ENCODE results near the gene ERC2.

Gene ERC2

GRCh38 chr3:55474213-55474632, 994.0 kb downstream of the ERC2 start:
- Histone ChIP-seq H3K9ac (ENCODE audit: low read length) (no peak overlapping the region), H2AFZ (ENCODE audit: low read depth, low read length, severe bottlenecking) (no peak overlapping the region), H4K20me1 (ENCODE audit: low read depth, low read length) (no peaks in the 10 kb centered on the region), H3F3A (ENCODE audit: insufficient read depth) (no peaks in the 10 kb centered on the region), H3K4me3 (ENCODE audit: insufficient read depth, low read length, poor library complexity, severe bottlenecking) (no peak overlapping the region), H3K27me3 (ENCODE audit: low read length) (no peaks in the 10 kb centered on the region), H3K27ac (ENCODE audit: low read depth, low read length) (no peak overlapping the region), H3K36me3 (ENCODE audit: low read length) (no peaks in the 10 kb centered on the region), H3K9me2 (replicated peaks; ENCODE audit: insufficient read depth, low read length) (no peaks in the 10 kb centered on the region), H3K79me2 (ENCODE audit: insufficient read depth, low read length) (no peaks in the 10 kb centered on the region), H3K9me3 (ENCODE audit: insufficient read depth, low read length) (no peaks in the 10 kb centered on the region), H3K4me2 (ENCODE audit: low read depth, low read length, poor library complexity, severe bottlenecking) (no peak overlapping the region)
- TF ChIP-seq CTCF (IDR thresholded peaks at IDR 0.05; ENCODE audit: insufficient read depth, low read length, poor library complexity, severe bottlenecking) (no peak), EZH2phosphoT487 (conservative IDR thresholded peaks at IDR 0.05; ENCODE audit: low read length) (no peak)

- H3K27me3 ChIP-seq (ENCODE audit: low read length) = no peaks in the 10 kb centered on the region
- no peaks in the 10 kb centered on the region for H4K20me1 ChIP-seq (ENCODE audit: low read depth, low read length)
- no peaks in the 10 kb centered on the region for H3K79me2 ChIP-seq (ENCODE audit: insufficient read depth, low read length)
- no peak overlapping the region for H3K27ac ChIP-seq (ENCODE audit: low read depth, low read length)
- H3K36me3 ChIP-seq (ENCODE audit: low read length) = no peaks in the 10 kb centered on the region
- no peaks in the 10 kb centered on the region for H3K9me2 ChIP-seq (replicated peaks; ENCODE audit: insufficient read depth, low read length)
- TF ChIP-seq EZH2phosphoT487 (conservative IDR thresholded peaks at IDR 0.05; ENCODE audit: low read length) = no peak
- TF ChIP-seq CTCF (IDR thresholded peaks at IDR 0.05; ENCODE audit: insufficient read depth, low read length, poor library complexity, severe bottlenecking) = no peak
- no peak overlapping the region for H3K9ac ChIP-seq (ENCODE audit: low read length)
- no peaks in the 10 kb centered on the region for H3K9me3 ChIP-seq (ENCODE audit: insufficient read depth, low read length)
- no peaks in the 10 kb centered on the region for H3F3A ChIP-seq (ENCODE audit: insufficient read depth)
- no peak overlapping the region for H3K4me2 ChIP-seq (ENCODE audit: low read depth, low read length, poor library complexity, severe bottlenecking)
- H2AFZ ChIP-seq (ENCODE audit: low read depth, low read length, severe bottlenecking) = no peak overlapping the region
- no peak overlapping the region for H3K4me3 ChIP-seq (ENCODE audit: insufficient read depth, low read length, poor library complexity, severe bottlenecking)
Observed at GRCh38 chr3:55473788-55474187, 994.5 kb downstream of the ERC2 start.

GRCh38 chr3:55471522-55472280, 996.6 kb downstream of the ERC2 start:
- Histone ChIP-seq H4K20me1 (ENCODE audit: low read depth, low read length) (no peaks in the 10 kb centered on the region), H3K79me2 (ENCODE audit: insufficient read depth, low read length) (no peaks in the 10 kb centered on the region), H3K27ac (ENCODE audit: low read depth, low read length) (no peak overlapping the region), H3K9ac (ENCODE audit: low read length) (no peak overlapping the region), H3K4me2 (ENCODE audit: low read depth, low read length, poor library complexity, severe bottlenecking) (no peak overlapping the region), H3K4me3 (ENCODE audit: insufficient read depth, low read length, poor library complexity, severe bottlenecking) (no peak overlapping the region), H2AFZ (ENCODE audit: low read depth, low read length, severe bottlenecking) (no peak overlapping the region), H3K27me3 (ENCODE audit: low read length) (no peaks in the 10 kb centered on the region), H3K9me3 (ENCODE audit: insufficient read depth, low read length) (no peaks in the 10 kb centered on the region), H3F3A (ENCODE audit: insufficient read depth) (no peaks in the 10 kb centered on the region), H3K36me3 (ENCODE audit: low read length) (no peaks in the 10 kb centered on the region), H3K9me2 (replicated peaks; ENCODE audit: insufficient read depth, low read length) (no peaks in the 10 kb centered on the region)
- TF ChIP-seq EZH2phosphoT487 (conservative IDR thresholded peaks at IDR 0.05; ENCODE audit: low read length) = no peak
- TF ChIP-seq CTCF (IDR thresholded peaks at IDR 0.05; ENCODE audit: insufficient read depth, low read length, poor library complexity, severe bottlenecking) = no peak

Data from SU-DHL-6 (cell line).